ENCODE measurements around the gene ZNF672.
A peak's percentile ranks its signal among the peaks of the same experiment; 100 is the strongest.
"Not testable (repeated sequence)": the region's sequence is repeated elsewhere in the genome, so short reads cannot be mapped to it uniquely, and the experiment has no call there.

The ZNF672 gene

GRCh38 chr1:248837781-248838356, at the start of gene ZNF672:
Gene ZNF672 (plus strand): TSS chr1:248838224. CDS start chr1:248847275, 9,051 bp downstream.
- peak; percentile 72 to 87 for DNase-seq (ENCODE audit: extremely low read depth in 1 of 2, low read depth in 1 of 2)

GRCh38 chr1:248788327-248788726, 49.7 kb upstream of the ZNF672 start:
- no peak for DNase-seq (ENCODE audit: extremely low read depth in 1 of 2, low read depth in 1 of 2)

GRCh38 chr1:248789337-248789736, 48.7 kb upstream of the ZNF672 start:
- DNase-seq (ENCODE audit: extremely low read depth in 1 of 2, low read depth in 1 of 2), result not testable (repeated sequence)

GRCh38 chr1:248790456-248790855, 47.6 kb upstream of the ZNF672 start:
- DNase-seq (ENCODE audit: extremely low read depth in 1 of 2, low read depth in 1 of 2), result no peak

- DNase-seq (ENCODE audit: extremely low read depth in 1 of 2, low read depth in 1 of 2), result no peak
Measured at GRCh38 chr1:248791010-248791409, 47.0 kb upstream of the ZNF672 start.

GRCh38 chr1:248792342-248792741, 45.7 kb upstream of the ZNF672 start:
- DNase-seq (ENCODE audit: extremely low read depth in 1 of 2, low read depth in 1 of 2), result no peak

GRCh38 chr1:248793592-248793991, 44.4 kb upstream of the ZNF672 start:
- DNase-seq (ENCODE audit: extremely low read depth in 1 of 2, low read depth in 1 of 2), result no peak

GRCh38 chr1:248794663-248795062, 43.4 kb upstream of the ZNF672 start:
- DNase-seq (ENCODE audit: extremely low read depth in 1 of 2, low read depth in 1 of 2), result not testable (repeated sequence)

- no peak for DNase-seq (ENCODE audit: extremely low read depth in 1 of 2, low read depth in 1 of 2)
Measured at GRCh38 chr1:248798791-248799190, 39.2 kb upstream of the ZNF672 start.

- DNase-seq (ENCODE audit: extremely low read depth in 1 of 2, low read depth in 1 of 2), result no peak
Measured at GRCh38 chr1:248800459-248800858, 37.6 kb upstream of the ZNF672 start.

GRCh38 chr1:248802454-248802853, 35.6 kb upstream of the ZNF672 start:
- DNase-seq (ENCODE audit: extremely low read depth in 1 of 2, low read depth in 1 of 2), result no peak

- DNase-seq (ENCODE audit: extremely low read depth in 1 of 2, low read depth in 1 of 2), result not testable (repeated sequence)
Measured at GRCh38 chr1:248803501-248803900, 34.5 kb upstream of the ZNF672 start.

GRCh38 chr1:248804771-248805681, 33.0 kb upstream of the ZNF672 start:
- DNase-seq (ENCODE audit: extremely low read depth in 1 of 2, low read depth in 1 of 2), result no peak

GRCh38 chr1:248805876-248806275, 32.1 kb upstream of the ZNF672 start:
- DNase-seq (ENCODE audit: extremely low read depth in 1 of 2, low read depth in 1 of 2), result no peak

- peak in 1 of 2 donors; percentile 29 for DNase-seq (ENCODE audit: extremely low read depth in 1 of 2, low read depth in 1 of 2)
Measured at GRCh38 chr1:248807067-248807737, 30.8 kb upstream of the ZNF672 start.

- no peak for DNase-seq (ENCODE audit: extremely low read depth in 1 of 2, low read depth in 1 of 2)
Measured at GRCh38 chr1:248808876-248809275, 29.1 kb upstream of the ZNF672 start.

GRCh38 chr1:248810000-248810726, 27.9 kb upstream of the ZNF672 start:
- DNase-seq (ENCODE audit: extremely low read depth in 1 of 2, low read depth in 1 of 2), result no peak

- no peak for DNase-seq (ENCODE audit: extremely low read depth in 1 of 2, low read depth in 1 of 2)
Measured at GRCh38 chr1:248810727-248811513, 27.1 kb upstream of the ZNF672 start.

- DNase-seq (ENCODE audit: extremely low read depth in 1 of 2, low read depth in 1 of 2), result no peak
Measured at GRCh38 chr1:248811514-248812490, 26.2 kb upstream of the ZNF672 start.
